K562 (cell line): Measurements from ENCODE around the gene ARPC1A. TPM values are rescaled to one million over a fixed set of nuclear protein-coding genes. Genes with fewer than 3 reads are reported as not detected.
A peak's percentile ranks its signal among the peaks of the same experiment; 100 is the strongest.

Source experiments
- C11orf30 ChIP-seq: fragments of 450-650 bp; IDR thresholded peaks from 2 replicates; pipeline ENCODE4 v1.6.1; 2016; ENCODE audit warnings: low read depth, mild to moderate bottlenecking
- CREB5 ChIP-seq: fragments of 250-450 bp; sonication (Bioruptor Pico); IDR thresholded peaks from 2 replicates; pipeline ENCODE4 v1.5.0; 2020; ENCODE audit warnings: mild to moderate bottlenecking
- CTBP1 ChIP-seq: fragments of 450-650 bp; IDR thresholded peaks from 2 replicates; pipeline ENCODE4 v1.6.1; 2016; ENCODE audit warnings: borderline replicate concordance
- DDX20 ChIP-seq: fragments of 450-650 bp; IDR thresholded peaks from 2 replicates; pipeline ENCODE4 v1.6.1; 2016; ENCODE audit warnings: missing genetic modification characterization, low read depth, mild to moderate bottlenecking, missing compliant biosample characterization, moderate library complexity
- HDAC1 ChIP-seq, 2 experiments: fragments of 450-650 bp; IDR thresholded peaks; 2 replicates each; pipeline ENCODE4 v1.6.1; 2016 to 2017; ENCODE audit warnings: inconsistent platforms in 1 of 2, mild to moderate bottlenecking in 1 of 2, moderate library complexity in 1 of 2
- MLLT1 ChIP-seq, 2 experiments: fragments of 450-650 bp; IDR thresholded peaks; 2 replicates each; pipeline ENCODE4 v1.6.1; 2016
- PHB ChIP-seq: fragments of 250-450 bp; sonication (Bioruptor Pico); IDR thresholded peaks from 2 replicates; pipeline ENCODE4 v1.5.0; 2021
- PHTF2 ChIP-seq: fragments of 250-450 bp; sonication (Bioruptor Pico); IDR thresholded peaks from 2 replicates; pipeline ENCODE4 v1.5.0; 2021; ENCODE audit warnings: mild to moderate bottlenecking
- PRMT5 ChIP-seq: sonication (generic); formaldehyde crosslinking; IDR thresholded peaks from 2 replicates; pipeline ENCODE4 v1.5.0; 2020; ENCODE audit warnings: missing genetic modification reagents
- PTRF ChIP-seq: fragments of 450-650 bp; IDR thresholded peaks from 2 replicates; pipeline ENCODE4 v1.6.1; 2016; ENCODE audit warnings: mild to moderate bottlenecking, missing genetic modification characterization, missing compliant biosample characterization
- SMAD2 ChIP-seq: fragments of 150-350 bp; IDR thresholded peaks from 2 replicates; pipeline ENCODE4 v1.6.1; 2014; ENCODE audit warnings: low read depth, mild to moderate bottlenecking, low read length
- SUPT5H ChIP-seq: fragments of 450-650 bp; IDR thresholded peaks from 2 replicates; pipeline ENCODE4 v1.6.1; 2016
- YBX1 ChIP-seq: fragments of 450-650 bp; IDR thresholded peaks from 2 replicates; pipeline ENCODE4 v1.7.1; 2016; ENCODE audit warnings: mild to moderate bottlenecking
- ZNF431 ChIP-seq: sonication (generic); formaldehyde crosslinking; IDR thresholded peaks from 2 replicates; pipeline ENCODE4 v1.8.0; 2022; ENCODE audit warnings: mild to moderate bottlenecking, missing genetic modification reagents
- ZNF561 ChIP-seq: fragments of 450-650 bp; formaldehyde crosslinking; conservative IDR thresholded peaks from 2 replicates; pipeline ENCODE4 v1.4.0; 2020; ENCODE audit warnings: mild to moderate bottlenecking, moderate library complexity
- polyA plus RNA-seq, 8 experiments: library from polyadenylated mRNA; depleted of rRNA in 4 of 8; stranded (reverse) in 5 of 8; unstranded in 3 of 8; fragments of >200 nt; fragmentation: Nextera tagmentation in 2 of 8; fragmentation: Illumina TruSeq in 1 of 8; extraction: Ambion mirVana in 2 of 8; extraction: Trizol in 1 of 8; gene quantifications; 2 replicates each; pipeline versions ENCODE4 v1.2.1 to v1.2.3, GENCODE V29; 2011 to 2014; ENCODE audit warnings: inconsistent platforms in 1 of 8, missing spikeins in 1 of 8
- total RNA-seq, 7 experiments: library from RNA; depleted of rRNA in 6 of 7; stranded (reverse); fragments of >200 nt in 6 of 7; fragmentation: Illumina TruSeq in 2 of 7; extraction: Trizol in 2 of 7; gene quantifications; 2 replicates each; pipeline versions ENCODE4 v1.2.1 to v1.2.3, GENCODE V29; 2011 to 2021; ENCODE audit warnings: low replicate concordance in 1 of 7
- TF ChIP-seq, protein P1 (sequence below), 2 experiments: fragments of 450-650 bp; IDR thresholded peaks; 2 replicates each; pipeline ENCODE4 v1.6.1; 2018; ENCODE audit warnings: mild to moderate bottlenecking in 2 of 2, low read depth in 1 of 2; ENCODE audit not compliant: partially characterized antibody in 2 of 2

The ARPC1A gene
- total and polyA plus RNA-seq, 9 of the 15 experiments (the other 6 are each of a cell fraction or from before 2014, with no cell fraction given), result 39.5 to 151 (median 86.1) TPM

DNA sequence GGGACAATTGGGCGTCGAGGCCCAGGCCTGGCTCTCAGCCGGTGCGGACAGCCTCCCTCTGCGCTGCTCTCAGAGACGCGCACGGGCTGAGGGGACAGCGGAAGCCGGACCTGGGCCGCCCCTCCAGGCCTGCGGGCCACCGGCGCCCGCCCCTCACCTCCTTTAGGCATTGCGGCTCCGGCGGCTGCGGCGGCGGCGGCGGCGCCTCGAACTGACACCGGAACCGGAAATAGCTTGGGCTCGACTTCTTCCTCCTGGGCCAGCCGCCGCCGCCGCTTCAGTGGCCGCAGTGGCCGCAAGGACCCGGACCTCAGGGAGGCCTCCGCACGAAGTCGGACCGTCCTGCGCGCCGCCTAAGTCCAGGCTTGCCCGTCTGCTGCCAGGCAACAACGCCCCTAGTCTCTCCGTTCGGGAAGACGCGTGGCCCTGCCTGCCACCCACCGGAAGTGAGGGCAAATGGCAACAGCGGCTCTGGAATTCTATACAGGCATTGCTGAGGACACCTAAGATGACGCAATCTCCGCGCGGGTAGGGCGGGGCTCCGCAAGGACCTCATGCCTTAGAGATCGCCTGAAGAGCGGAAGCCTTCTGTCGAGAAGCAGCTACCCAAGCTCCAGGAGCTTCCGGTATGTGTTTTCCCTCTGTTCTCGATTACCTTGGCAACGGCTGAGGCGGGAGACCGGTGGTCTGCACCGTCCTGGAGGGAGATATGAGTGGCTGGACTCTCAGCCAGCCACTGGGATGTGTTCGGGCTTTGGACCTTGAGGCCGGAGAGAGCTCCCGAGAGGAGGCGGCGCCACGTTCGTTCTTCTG, 82.9 kb downstream of the ARPC1A start, which contains the start of the genes BUD31 and PDAP1 (continued):
- no peak for TF ChIP-seq SMAD2
- no peak for TF ChIP-seq ZNF431 (CRISPR knock-in tag)
- peak; percentile 81; the same call in 1 of the 2 replicates for TF ChIP-seq CTBP1
- peak; percentile 90 for TF ChIP-seq C11orf30
- no peak for TF ChIP-seq PRMT5 (CRISPR knock-in tag)
- TF ChIP-seq YBX1, result no peak
- TF ChIP-seq PHTF2 (CRISPR knock-in tag), result no peak
- no peak for TF ChIP-seq ZNF561
- peak; percentile 18; the same call in 1 of the 2 replicates for TF ChIP-seq CREB5 (CRISPR knock-in tag)
- no peak for TF ChIP-seq DDX20 (tag)
- no peak for TF ChIP-seq PHB (CRISPR knock-in tag)
- no peak for TF ChIP-seq PTRF (tag)
- peak; percentile 91 for TF ChIP-seq SUPT5H
- TF ChIP-seq, protein P1, sequence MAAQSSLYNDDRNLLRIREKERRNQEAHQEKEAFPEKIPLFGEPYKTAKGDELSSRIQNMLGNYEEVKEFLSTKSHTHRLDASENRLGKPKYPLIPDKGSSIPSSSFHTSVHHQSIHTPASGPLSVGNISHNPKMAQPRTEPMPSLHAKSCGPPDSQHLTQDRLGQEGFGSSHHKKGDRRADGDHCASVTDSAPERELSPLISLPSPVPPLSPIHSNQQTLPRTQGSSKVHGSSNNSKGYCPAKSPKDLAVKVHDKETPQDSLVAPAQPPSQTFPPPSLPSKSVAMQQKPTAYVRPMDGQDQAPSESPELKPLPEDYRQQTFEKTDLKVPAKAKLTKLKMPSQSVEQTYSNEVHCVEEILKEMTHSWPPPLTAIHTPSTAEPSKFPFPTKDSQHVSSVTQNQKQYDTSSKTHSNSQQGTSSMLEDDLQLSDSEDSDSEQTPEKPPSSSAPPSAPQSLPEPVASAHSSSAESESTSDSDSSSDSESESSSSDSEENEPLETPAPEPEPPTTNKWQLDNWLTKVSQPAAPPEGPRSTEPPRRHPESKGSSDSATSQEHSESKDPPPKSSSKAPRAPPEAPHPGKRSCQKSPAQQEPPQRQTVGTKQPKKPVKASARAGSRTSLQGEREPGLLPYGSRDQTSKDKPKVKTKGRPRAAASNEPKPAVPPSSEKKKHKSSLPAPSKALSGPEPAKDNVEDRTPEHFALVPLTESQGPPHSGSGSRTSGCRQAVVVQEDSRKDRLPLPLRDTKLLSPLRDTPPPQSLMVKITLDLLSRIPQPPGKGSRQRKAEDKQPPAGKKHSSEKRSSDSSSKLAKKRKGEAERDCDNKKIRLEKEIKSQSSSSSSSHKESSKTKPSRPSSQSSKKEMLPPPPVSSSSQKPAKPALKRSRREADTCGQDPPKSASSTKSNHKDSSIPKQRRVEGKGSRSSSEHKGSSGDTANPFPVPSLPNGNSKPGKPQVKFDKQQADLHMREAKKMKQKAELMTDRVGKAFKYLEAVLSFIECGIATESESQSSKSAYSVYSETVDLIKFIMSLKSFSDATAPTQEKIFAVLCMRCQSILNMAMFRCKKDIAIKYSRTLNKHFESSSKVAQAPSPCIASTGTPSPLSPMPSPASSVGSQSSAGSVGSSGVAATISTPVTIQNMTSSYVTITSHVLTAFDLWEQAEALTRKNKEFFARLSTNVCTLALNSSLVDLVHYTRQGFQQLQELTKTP (IDR thresholded peaks at IDR 0.05; ENCODE audit: low read depth in 1 of 2, partially characterized antibody in 2 of 2), result peak in 1 of 2 experiments; percentile 61
- TF ChIP-seq HDAC1 (IDR thresholded peaks at IDR 0.05), result peak in 1 of 2 experiments; percentile 92; a peak in 1 of 4 replicates
- peak in 1 of 2 experiments; percentile 42; a peak in 1 of 4 replicates for TF ChIP-seq MLLT1 (IDR thresholded peaks at IDR 0.05)
